ENCODE data around the gene ARHGEF39. TPM values are rescaled to one million over a fixed set of nuclear protein-coding genes. Genes with fewer than 3 reads are reported as not detected.
A peak's percentile ranks its signal among the peaks of the same experiment; 100 is the strongest.

Gene ARHGEF39
- total RNA-seq, 5 donors from 2014 or later (not counting 1 experiment from before 2014, with no cell fraction given): 0.12 to 1.3 (median 0.57) TPM

GRCh38 chr9:35653611-35654010, 11.4 kb downstream of the ARHGEF39 start:
- Mint-ChIP-seq H3K36me3 (peaks cover 3% of the 10 kb centered on the region), H3K4me3 (no peak overlapping the region), H3K4me1 (peaks cover 51 to 71% (median 53%) of the 10 kb centered on the region in 3 donors), H3K27ac (peak overlapping the region; percentile 63 to 77), H3K27me3 (peaks cover 4 to 5% of the 10 kb centered on the region in 2 donors), H3K9me3 (no peaks in the 10 kb centered on the region)
- ChIA-PET CTCF (no interaction called here), POLR2A (interaction anchor here in 1 of 2 donors (0.6 kb wide), 2 partner anchors 701 to 943 kb away, joined by 3 to 4 read pairs; no protein-coding TSS in a partner anchor)
- Histone ChIP-seq H3K9me3 (no peaks in the 10 kb centered on the region), H3K4me3 (ENCODE audit: control insufficient read depth in 1 of 2, extremely low read depth in 1 of 2, low read length in 1 of 2) (no peak overlapping the region), H3K4me1 (ENCODE audit: control insufficient read depth in 1 of 2, extremely low read depth in 1 of 2, insufficient read depth in 2 of 2, low read length in 2 of 2) (peaks cover 14 to 63% of the 10 kb centered on the region in 2 experiments), H3K27ac (ENCODE audit: low read length) (no peak overlapping the region), H3K36me3 (ENCODE audit: control insufficient read depth in 2 of 2, extremely low read depth in 1 of 2, insufficient read depth in 1 of 2, low read length in 1 of 2) (no peaks in the 10 kb centered on the region), H3K27me3 (replicated peaks in 1 of 2; ENCODE audit: control insufficient read depth in 2 of 2, extremely low read depth in 1 of 2, insufficient read depth in 2 of 2, low read length in 1 of 2) (no peaks in the 10 kb centered on the region)
- no CpG with 5 or more reads among the region's 2 CpGs for WGBS (ENCODE audit: insufficient coverage)
- ATAC-seq (replicated peaks in 1 of 4) (no peak), DNase-seq (no peak)

GRCh38 chr9:35652829-35653209, 12.2 kb downstream of the ARHGEF39 start:
- Histone ChIP-seq H3K9me3 (no peaks in the 10 kb centered on the region), H3K4me1 (ENCODE audit: control insufficient read depth in 1 of 2, extremely low read depth in 1 of 2, insufficient read depth in 2 of 2, low read length in 2 of 2) (peaks cover 22 to 69% of the 10 kb centered on the region in 2 experiments), H3K27me3 (replicated peaks in 1 of 2; ENCODE audit: control insufficient read depth in 2 of 2, extremely low read depth in 1 of 2, insufficient read depth in 2 of 2, low read length in 1 of 2) (no peaks in the 10 kb centered on the region), H3K27ac (ENCODE audit: low read length) (peak overlapping the region; percentile 46), H3K36me3 (ENCODE audit: control insufficient read depth in 2 of 2, extremely low read depth in 1 of 2, insufficient read depth in 1 of 2, low read length in 1 of 2) (no peaks in the 10 kb centered on the region), H3K4me3 (ENCODE audit: control insufficient read depth in 1 of 2, extremely low read depth in 1 of 2, low read length in 1 of 2) (no peak overlapping the region)
- Mint-ChIP-seq H3K36me3 (peaks cover 1% of the 10 kb centered on the region), H3K27me3 (peaks cover 1 to 3% of the 10 kb centered on the region in 2 donors), H3K4me1 (peaks cover 55 to 77% (median 60%) of the 10 kb centered on the region in 3 donors), H3K27ac (peak overlapping the region; percentile 63 to 88), H3K9me3 (no peaks in the 10 kb centered on the region), H3K4me3 (no peak overlapping the region)
- CTCF ChIA-PET: no interaction called here
- whole genome bisulfite sequencing (ENCODE audit: insufficient coverage): no CpG with 5 or more reads among the region's 8 CpGs
- no peak for ATAC-seq (replicated peaks in 1 of 4)
- POLR2A ChIA-PET: no interaction called here
- DNase-seq: no peak

- H3K4me1 Mint-ChIP-seq: peaks cover 55 to 77% (median 60%) of the 10 kb centered on the region in 3 donors
- CTCF ChIA-PET: no interaction called here
- H3K27ac ChIP-seq (ENCODE audit: low read length): peak overlapping the region; percentile 46
These were observed 12.8 kb downstream of the ARHGEF39 start for GRCh38 chr9:35651956-35652828.

GRCh38 chr9:35650341-35651158, 14.4 kb downstream of the ARHGEF39 start, which contains the start of gene SIT1:
Gene SIT1 (minus strand): TSS chr9:35650931. CDS start chr9:35650853, 78 bp downstream.
- CTCF ChIA-PET: interaction anchor here (0.5 to 6.3 kb wide), 6 partner anchors 9 to 1638 kb away, joined by 3 to 122 read pairs (median 4); partner anchors contain the start of genes CCDC107 (in 1 of the 2) and RMRP (in 1 of the 2)
- H3K4me3 Mint-ChIP-seq: peak within 1 kb of the TSS; percentile 85 to 92 (median 88)
- Histone ChIP-seq H3K36me3 (ENCODE audit: control insufficient read depth in 2 of 2, extremely low read depth in 1 of 2, insufficient read depth in 1 of 2, low read length in 1 of 2) (no peaks in the 10 kb centered on the region), H3K9me3 (no peaks in the 10 kb centered on the region), H3K4me3 (ENCODE audit: control insufficient read depth in 1 of 2, extremely low read depth in 1 of 2, low read length in 1 of 2) (peak within 1 kb of the TSS; percentile 72 to 91), H3K27ac (ENCODE audit: low read length) (peak within 1 kb of the TSS; percentile 79), H3K4me1 (ENCODE audit: control insufficient read depth in 1 of 2, extremely low read depth in 1 of 2, insufficient read depth in 2 of 2, low read length in 2 of 2) (peaks cover 26 to 71% of the 10 kb centered on the region in 2 experiments), H3K27me3 (replicated peaks in 1 of 2; ENCODE audit: control insufficient read depth in 2 of 2, extremely low read depth in 1 of 2, insufficient read depth in 2 of 2, low read length in 1 of 2) (no peaks in the 10 kb centered on the region)
- H3K36me3 Mint-ChIP-seq: no peaks in the 10 kb centered on the region
- H3K9me3 Mint-ChIP-seq: no peaks in the 10 kb centered on the region
- H3K27ac Mint-ChIP-seq: peak within 1 kb of the TSS; percentile 88 to 99
- POLR2A ChIA-PET: interaction anchor here in 1 of 2 donors (0.5 kb wide), 1 partner anchor 568 kb away, joined by 3 read pairs; no protein-coding TSS in a partner anchor
- ATAC-seq (replicated peaks in 1 of 4) (no peak), DNase-seq (peak in 5 of 35 experiments; percentile 26 to 57 (median 45))
- no peaks in the 10 kb centered on the region for H3K27me3 Mint-ChIP-seq
- H3K4me1 Mint-ChIP-seq: peaks cover 40 to 77% (median 56%) of the 10 kb centered on the region in 3 donors
- 0% methylated on average over 3 of the region's 22 CpGs for WGBS (ENCODE audit: insufficient coverage)

More at GRCh38 chr9:35651956-35652828, 12.8 kb downstream of the ARHGEF39 start:
- H3K36me3 ChIP-seq (ENCODE audit: control insufficient read depth in 2 of 2, extremely low read depth in 1 of 2, insufficient read depth in 1 of 2, low read length in 1 of 2): no peaks in the 10 kb centered on the region
- H3K4me3 Mint-ChIP-seq: peak overlapping the region; percentile 49 to 88 (median 85)
- ATAC-seq (replicated peaks in 1 of 4): no peak
- no peaks in the 10 kb centered on the region for H3K27me3 Mint-ChIP-seq
- peaks cover 26 to 69% of the 10 kb centered on the region in 2 experiments for H3K4me1 ChIP-seq (ENCODE audit: control insufficient read depth in 1 of 2, extremely low read depth in 1 of 2, insufficient read depth in 2 of 2, low read length in 2 of 2)
- no peaks in the 10 kb centered on the region for H3K27me3 ChIP-seq (replicated peaks in 1 of 2; ENCODE audit: control insufficient read depth in 2 of 2, extremely low read depth in 1 of 2, insufficient read depth in 2 of 2, low read length in 1 of 2)
- POLR2A ChIA-PET: no interaction called here
- no peak for DNase-seq
- H3K36me3 Mint-ChIP-seq: no peaks in the 10 kb centered on the region
- no peaks in the 10 kb centered on the region for H3K9me3 Mint-ChIP-seq
- no peaks in the 10 kb centered on the region for H3K9me3 ChIP-seq
- no peak overlapping the region for H3K4me3 ChIP-seq (ENCODE audit: control insufficient read depth in 1 of 2, extremely low read depth in 1 of 2, low read length in 1 of 2)
- H3K27ac Mint-ChIP-seq: peak overlapping the region; percentile 88 to 99
- WGBS (ENCODE audit: insufficient coverage): 86% methylated on average over 1 of the region's 7 CpGs

- peak overlapping the region; percentile 85 to 92 (median 88) for H3K4me3 Mint-ChIP-seq
- ATAC-seq (replicated peaks in 1 of 4) (peak in 2 of 4 experiments; percentile 11 to 12), DNase-seq (peak in 18 of 35 experiments; percentile 24 to 65 (median 36))
- no peaks in the 10 kb centered on the region for H3K27me3 Mint-ChIP-seq
- H3K36me3 Mint-ChIP-seq: no peaks in the 10 kb centered on the region
- Histone ChIP-seq H3K27ac (ENCODE audit: low read length) (peak overlapping the region; percentile 79), H3K4me3 (ENCODE audit: control insufficient read depth in 1 of 2, extremely low read depth in 1 of 2, low read length in 1 of 2) (peak overlapping the region; percentile 72 to 91), H3K36me3 (ENCODE audit: control insufficient read depth in 2 of 2, extremely low read depth in 1 of 2, insufficient read depth in 1 of 2, low read length in 1 of 2) (no peaks in the 10 kb centered on the region), H3K4me1 (ENCODE audit: control insufficient read depth in 1 of 2, extremely low read depth in 1 of 2, insufficient read depth in 2 of 2, low read length in 2 of 2) (peaks cover 27 to 77% of the 10 kb centered on the region in 2 experiments), H3K27me3 (replicated peaks in 1 of 2; ENCODE audit: control insufficient read depth in 2 of 2, extremely low read depth in 1 of 2, insufficient read depth in 2 of 2, low read length in 1 of 2) (no peaks in the 10 kb centered on the region), H3K9me3 (no peaks in the 10 kb centered on the region)
- peak overlapping the region; percentile 88 to 99 for H3K27ac Mint-ChIP-seq
- no peaks in the 10 kb centered on the region for H3K9me3 Mint-ChIP-seq
- ChIA-PET CTCF (interaction anchor here (0.5 to 6.3 kb wide), 8 partner anchors 9 to 1639 kb away, joined by 3 to 122 read pairs (median 4); partner anchors contain the start of genes CCDC107 (in 1 of the 2) and RMRP (in 1 of the 2)), POLR2A (interaction anchor here (0.5 to 1.0 kb wide), 2 partner anchors 8 to 16 kb away, joined by 3 to 5 read pairs; partner anchors contain the start of genes CCDC107 (in 1 of the 2) and RMRP (in 1 of the 2))
- 6% methylated on average over 22 of the region's 26 CpGs for WGBS (ENCODE audit: insufficient coverage)
- H3K4me1 Mint-ChIP-seq: peaks cover 43 to 81% (median 58%) of the 10 kb centered on the region in 3 donors
These were observed 15.3 kb downstream of the ARHGEF39 start for GRCh38 chr9:35649431-35650340.

Data from T-cell (primary cell).